ENCODE data around the gene HOXD8.

Gene HOXD8

GRCh38 chr2:176147210-176147799 is 17.8 kb downstream of the HOXD8 start:
- Histone ChIP-seq H3K9ac (ENCODE audit: low read length) (no peak overlapping the region), H2BK5ac (ENCODE audit: low read depth, low read length, poor library complexity, severe bottlenecking) (no peak overlapping the region), H3K4ac (ENCODE audit: low read depth in 1 of 2, low read length in 2 of 2) (no peak overlapping the region), H2BK120ac (ENCODE audit: low read depth, low read length) (no peak overlapping the region), H3K4me1 (ENCODE audit: control insufficient read depth, insufficient read depth, low read depth, low read length) (peaks cover 9% of the 10 kb centered on the region), H4K8ac (ENCODE audit: low read length) (no peak overlapping the region), H2AK5ac (ENCODE audit: low read length, severe bottlenecking) (no peak overlapping the region), H4K91ac (ENCODE audit: low read length) (no peak overlapping the region), H3K27me3 (ENCODE audit: control insufficient read depth in 1 of 2, insufficient read depth in 1 of 2, low read length in 2 of 2) (peaks cover 0 to 67% of the 10 kb centered on the region in 2 experiments), H3K14ac (ENCODE audit: low read length in 2 of 2) (no peak overlapping the region), H3K9me3 (ENCODE audit: control insufficient read depth, low read length) (no peaks in the 10 kb centered on the region), H2BK15ac (ENCODE audit: low read depth, poor library complexity, severe bottlenecking) (no peak overlapping the region), H2BK12ac (ENCODE audit: low read length in 2 of 2) (no peak overlapping the region), H3K4me2 (ENCODE audit: low read length, poor library complexity, severe bottlenecking) (no peak overlapping the region), H3K79me1 (replicated peaks; ENCODE audit: low read length, poor library complexity, severe bottlenecking) (peaks cover 14% of the 10 kb centered on the region), H3K23ac (ENCODE audit: low read length in 2 of 2) (no peak overlapping the region), H3K36me3 (ENCODE audit: control insufficient read depth in 1 of 2, insufficient read depth in 2 of 2, low read depth in 1 of 2, low read length in 2 of 2) (peaks cover 3 to 10% of the 10 kb centered on the region in 2 experiments), H2AFZ (ENCODE audit: low read depth, low read length) (no peak overlapping the region), H3K4me3 (ENCODE audit: insufficient read depth in 1 of 2, low read depth in 1 of 2, low read length in 2 of 2) (no peak overlapping the region), H3K18ac (ENCODE audit: low read depth in 1 of 2, low read length in 2 of 2) (no peak overlapping the region), H3K27ac (ENCODE audit: low read length, poor library complexity, severe bottlenecking) (no peak overlapping the region)
- 32% methylated on average over 19 of the region's 32 CpGs for WGBS
- DNase-seq: no peak

- H3K9me3 ChIP-seq (ENCODE audit: control insufficient read depth, low read length): no peaks in the 10 kb centered on the region
- H3K79me1 ChIP-seq (replicated peaks; ENCODE audit: low read length, poor library complexity, severe bottlenecking): peaks cover 13% of the 10 kb centered on the region
- no peak overlapping the region for H4K91ac ChIP-seq (ENCODE audit: low read length)
- H3K23ac ChIP-seq (ENCODE audit: low read length in 2 of 2): peak overlapping the region in 1 of 2 experiments; percentile 95
- no peak overlapping the region for H2AFZ ChIP-seq (ENCODE audit: low read depth, low read length)
- no peak overlapping the region for H3K4me2 ChIP-seq (ENCODE audit: low read length, poor library complexity, severe bottlenecking)
- no peak overlapping the region for H2BK120ac ChIP-seq (ENCODE audit: low read depth, low read length)
- H3K4me3 ChIP-seq (ENCODE audit: insufficient read depth in 1 of 2, low read depth in 1 of 2, low read length in 2 of 2): no peak overlapping the region
- no peak overlapping the region for H3K9ac ChIP-seq (ENCODE audit: low read length)
- DNase-seq: no peak
- no peak overlapping the region for H3K14ac ChIP-seq (ENCODE audit: low read length in 2 of 2)
- no peak overlapping the region for H3K4ac ChIP-seq (ENCODE audit: low read depth in 1 of 2, low read length in 2 of 2)
- H2BK12ac ChIP-seq (ENCODE audit: low read length in 2 of 2): no peak overlapping the region
- peaks cover 12% of the 10 kb centered on the region for H3K4me1 ChIP-seq (ENCODE audit: control insufficient read depth, insufficient read depth, low read depth, low read length)
- H3K36me3 ChIP-seq (ENCODE audit: control insufficient read depth in 1 of 2, insufficient read depth in 2 of 2, low read depth in 1 of 2, low read length in 2 of 2): peaks cover 7 to 13% of the 10 kb centered on the region in 2 experiments
- H4K8ac ChIP-seq (ENCODE audit: low read length): no peak overlapping the region
- H2AK5ac ChIP-seq (ENCODE audit: low read length, severe bottlenecking): no peak overlapping the region
- no peak overlapping the region for H2BK5ac ChIP-seq (ENCODE audit: low read depth, low read length, poor library complexity, severe bottlenecking)
- H3K27me3 ChIP-seq (ENCODE audit: control insufficient read depth in 1 of 2, insufficient read depth in 1 of 2, low read length in 2 of 2): peaks cover 0 to 68% of the 10 kb centered on the region in 2 experiments
- no peak overlapping the region for H3K27ac ChIP-seq (ENCODE audit: low read length, poor library complexity, severe bottlenecking)
- no peak overlapping the region for H3K18ac ChIP-seq (ENCODE audit: low read depth in 1 of 2, low read length in 2 of 2)
- 18% methylated on average over 31 of the region's 31 CpGs for WGBS
- H2BK15ac ChIP-seq (ENCODE audit: low read depth, poor library complexity, severe bottlenecking): no peak overlapping the region
These were observed 18.4 kb downstream of the HOXD8 start for GRCh38 chr2:176147800-176148496.

- H3K4ac ChIP-seq (ENCODE audit: low read depth in 1 of 2, low read length in 2 of 2): no peak overlapping the region
- H3K36me3 ChIP-seq (ENCODE audit: control insufficient read depth in 1 of 2, insufficient read depth in 2 of 2, low read depth in 1 of 2, low read length in 2 of 2): peaks cover 9 to 14% of the 10 kb centered on the region in 2 experiments
- WGBS: 45% methylated on average over 11 of the region's 11 CpGs
- no peak for DNase-seq
- H3K18ac ChIP-seq (ENCODE audit: low read depth in 1 of 2, low read length in 2 of 2): no peak overlapping the region
- no peak overlapping the region for H3K4me2 ChIP-seq (ENCODE audit: low read length, poor library complexity, severe bottlenecking)
- no peak overlapping the region for H3K27ac ChIP-seq (ENCODE audit: low read length, poor library complexity, severe bottlenecking)
- H3K23ac ChIP-seq (ENCODE audit: low read length in 2 of 2): no peak overlapping the region
- H4K91ac ChIP-seq (ENCODE audit: low read length): no peak overlapping the region
- H3K9ac ChIP-seq (ENCODE audit: low read length): no peak overlapping the region
- no peak overlapping the region for H2BK120ac ChIP-seq (ENCODE audit: low read depth, low read length)
- H3K9me3 ChIP-seq (ENCODE audit: control insufficient read depth, low read length): no peaks in the 10 kb centered on the region
- H2AK5ac ChIP-seq (ENCODE audit: low read length, severe bottlenecking): no peak overlapping the region
- H3K27me3 ChIP-seq (ENCODE audit: control insufficient read depth in 1 of 2, insufficient read depth in 1 of 2, low read length in 2 of 2): peaks cover 0 to 68% of the 10 kb centered on the region in 2 experiments
- no peak overlapping the region for H3K14ac ChIP-seq (ENCODE audit: low read length in 2 of 2)
- no peak overlapping the region for H2BK12ac ChIP-seq (ENCODE audit: low read length in 2 of 2)
- H2BK5ac ChIP-seq (ENCODE audit: low read depth, low read length, poor library complexity, severe bottlenecking): no peak overlapping the region
- peaks cover 12% of the 10 kb centered on the region for H3K4me1 ChIP-seq (ENCODE audit: control insufficient read depth, insufficient read depth, low read depth, low read length)
- peaks cover 8% of the 10 kb centered on the region for H3K79me1 ChIP-seq (replicated peaks; ENCODE audit: low read length, poor library complexity, severe bottlenecking)
- no peak overlapping the region for H3K4me3 ChIP-seq (ENCODE audit: insufficient read depth in 1 of 2, low read depth in 1 of 2, low read length in 2 of 2)
- no peak overlapping the region for H2BK15ac ChIP-seq (ENCODE audit: low read depth, poor library complexity, severe bottlenecking)
- no peak overlapping the region for H2AFZ ChIP-seq (ENCODE audit: low read depth, low read length)
- no peak overlapping the region for H4K8ac ChIP-seq (ENCODE audit: low read length)
These were observed 19.4 kb downstream of the HOXD8 start for GRCh38 chr2:176148751-176149421.

- DNase-seq: no peak
- H2BK12ac ChIP-seq (ENCODE audit: low read length in 2 of 2): no peak overlapping the region
- no peak overlapping the region for H3K4ac ChIP-seq (ENCODE audit: low read depth in 1 of 2, low read length in 2 of 2)
- WGBS: 30% methylated on average over 22 of the region's 22 CpGs
- H3K14ac ChIP-seq (ENCODE audit: low read length in 2 of 2): no peak overlapping the region
- H3K36me3 ChIP-seq (ENCODE audit: control insufficient read depth in 1 of 2, insufficient read depth in 2 of 2, low read depth in 1 of 2, low read length in 2 of 2): peaks cover 10 to 14% of the 10 kb centered on the region in 2 experiments
- peaks cover 0 to 68% of the 10 kb centered on the region in 2 experiments for H3K27me3 ChIP-seq (ENCODE audit: control insufficient read depth in 1 of 2, insufficient read depth in 1 of 2, low read length in 2 of 2)
- H3K79me1 ChIP-seq (replicated peaks; ENCODE audit: low read length, poor library complexity, severe bottlenecking): peaks cover 8% of the 10 kb centered on the region
- H2BK120ac ChIP-seq (ENCODE audit: low read depth, low read length): no peak overlapping the region
- H4K91ac ChIP-seq (ENCODE audit: low read length): no peak overlapping the region
- no peak overlapping the region for H2BK5ac ChIP-seq (ENCODE audit: low read depth, low read length, poor library complexity, severe bottlenecking)
- H3K4me3 ChIP-seq (ENCODE audit: insufficient read depth in 1 of 2, low read depth in 1 of 2, low read length in 2 of 2): no peak overlapping the region
- H2AFZ ChIP-seq (ENCODE audit: low read depth, low read length): no peak overlapping the region
- peak overlapping the region in 1 of 2 experiments; percentile 42 for H3K23ac ChIP-seq (ENCODE audit: low read length in 2 of 2)
- H2BK15ac ChIP-seq (ENCODE audit: low read depth, poor library complexity, severe bottlenecking): no peak overlapping the region
- no peaks in the 10 kb centered on the region for H3K9me3 ChIP-seq (ENCODE audit: control insufficient read depth, low read length)
- no peak overlapping the region for H3K9ac ChIP-seq (ENCODE audit: low read length)
- no peak overlapping the region for H3K18ac ChIP-seq (ENCODE audit: low read depth in 1 of 2, low read length in 2 of 2)
- no peak overlapping the region for H4K8ac ChIP-seq (ENCODE audit: low read length)
- peaks cover 12% of the 10 kb centered on the region for H3K4me1 ChIP-seq (ENCODE audit: control insufficient read depth, insufficient read depth, low read depth, low read length)
- no peak overlapping the region for H2AK5ac ChIP-seq (ENCODE audit: low read length, severe bottlenecking)
- H3K4me2 ChIP-seq (ENCODE audit: low read length, poor library complexity, severe bottlenecking): no peak overlapping the region
- H3K27ac ChIP-seq (ENCODE audit: low read length, poor library complexity, severe bottlenecking): no peak overlapping the region
These were observed 20.0 kb downstream of the HOXD8 start for GRCh38 chr2:176149481-176149938.

Data from mesenchymal stem cell (in vitro differentiated cells and primary cell).